HG03565 (cell line): ENCODE data around the gene TPRG1.

Source experiments
- ATAC-seq: cut with Tn5 transposase; IDR thresholded peaks from one replicate; pipeline ENCODE4 v1.9.1; 2021; ENCODE audit warnings: mild to moderate bottlenecking, moderate library complexity; ENCODE audit not compliant: unreplicated experiment

The TPRG1 gene

DNA sequence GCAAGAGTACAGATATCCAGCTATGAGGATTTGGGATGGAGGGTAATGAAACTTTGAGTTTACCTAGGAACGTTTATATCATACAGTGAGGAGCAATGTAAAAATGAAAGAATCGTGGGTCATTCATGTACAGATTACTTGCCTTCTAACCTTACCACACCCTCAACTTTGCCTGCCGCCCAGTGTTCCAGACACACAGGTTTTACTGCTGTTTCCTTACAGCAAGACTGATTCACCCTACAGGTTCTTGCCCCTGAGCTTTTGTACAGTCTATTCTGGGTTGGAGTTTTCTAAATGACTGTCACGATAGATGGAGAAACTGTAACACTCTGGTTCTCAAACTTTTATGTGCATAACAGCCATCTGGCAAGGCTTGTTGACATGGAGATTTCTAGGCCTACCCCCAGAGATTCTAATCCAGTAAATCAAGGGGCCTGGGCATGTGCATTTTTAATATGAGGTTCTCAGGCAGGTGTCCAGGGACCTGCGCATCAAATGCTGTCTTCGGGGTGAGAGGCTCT lies 6.6 kb upstream of the TPRG1 start:
- ATAC-seq = no peak

DNA sequence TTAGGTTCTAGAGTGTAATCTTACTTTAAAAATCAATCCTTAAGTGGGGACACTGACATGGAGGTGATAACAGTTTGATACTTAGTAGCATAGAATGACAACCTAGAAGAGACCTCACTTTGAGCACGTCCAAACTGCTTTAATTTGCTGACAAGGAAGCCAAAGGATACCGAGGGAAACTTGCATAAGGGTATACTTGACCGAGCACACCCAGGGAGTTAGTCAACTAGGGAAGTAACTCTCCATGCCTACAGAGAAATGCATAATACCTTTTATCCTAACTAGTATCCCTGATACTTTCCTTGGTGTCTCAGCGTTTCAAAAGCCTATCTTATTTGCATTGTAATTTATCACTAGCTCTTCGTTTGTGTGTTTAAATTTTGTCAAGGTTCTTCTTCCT lies 5.5 kb upstream of the TPRG1 start:
- ATAC-seq = no peak

DNA sequence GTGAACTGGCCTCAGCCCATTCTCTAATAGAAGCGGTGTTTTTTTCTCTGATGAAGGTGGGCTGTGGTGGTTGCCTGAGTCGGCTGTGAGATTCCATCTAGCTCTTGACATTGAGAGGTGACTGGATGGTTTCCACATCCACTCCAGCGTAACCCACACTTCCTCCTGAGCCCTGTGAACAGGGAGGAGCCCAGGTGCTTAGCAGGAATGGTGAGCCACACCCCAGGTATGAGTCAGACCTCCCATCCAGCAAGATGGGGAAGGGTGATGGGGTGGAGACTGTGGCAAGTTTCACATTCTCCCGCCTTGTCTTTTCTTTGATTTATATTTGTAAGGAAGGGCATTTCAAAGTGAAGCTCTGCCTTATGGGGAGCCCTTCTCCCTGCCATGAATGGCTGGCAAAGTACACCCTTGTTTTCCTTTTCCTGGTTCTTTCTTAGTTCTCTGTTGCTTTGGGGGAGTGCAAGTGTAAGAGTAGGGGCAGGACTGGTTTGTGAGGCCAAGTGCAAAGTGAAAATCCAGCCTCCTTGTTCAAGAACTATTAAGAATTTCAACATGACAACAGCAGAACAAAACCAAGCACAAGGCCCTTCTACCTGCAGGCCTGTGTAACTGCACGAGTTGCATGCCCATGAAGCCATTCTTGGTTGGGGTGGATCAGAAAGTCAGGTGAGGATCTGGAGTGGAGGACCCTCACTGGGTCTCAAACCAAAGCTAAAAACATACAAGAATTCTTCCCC lies 4.6 kb upstream of the TPRG1 start:
- ATAC-seq = no peak

- no peak for ATAC-seq
These were observed 3.1 kb upstream of the TPRG1 start for GRCh38 chr3:189168711-189169110.

- ATAC-seq = no peak
These were observed 2.0 kb upstream of the TPRG1 start for GRCh38 chr3:189169728-189170127.

DNA sequence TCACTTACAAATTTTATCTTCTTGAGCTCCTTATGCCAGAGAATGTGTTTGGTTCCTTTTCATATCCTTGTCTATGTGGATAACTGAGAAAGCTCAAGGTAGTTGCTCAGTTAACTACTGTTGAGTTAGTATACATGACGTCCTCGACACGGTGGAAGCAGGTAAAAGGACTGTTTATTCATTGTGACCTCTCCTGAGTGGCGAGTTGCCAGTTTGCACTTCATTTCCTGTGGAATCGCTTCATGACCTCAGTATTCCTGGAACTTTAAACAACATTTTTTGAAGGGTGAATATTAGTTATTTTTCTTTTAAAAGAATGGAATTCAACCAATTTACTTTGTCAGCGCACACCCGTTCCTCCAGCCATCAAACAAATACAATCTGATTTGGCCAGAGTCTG lies 1.2 kb upstream of the TPRG1 start:
- no peak for ATAC-seq

GRCh38 chr3:189172668-189173419 lies 1.1 kb downstream of the TPRG1 start:
- ATAC-seq = no peak

GRCh38 chr3:189184566-189184965 lies 12.8 kb downstream of the TPRG1 start:
- ATAC-seq = no peak

GRCh38 chr3:189186101-189186500 lies 14.3 kb downstream of the TPRG1 start:
- no peak for ATAC-seq

DNA sequence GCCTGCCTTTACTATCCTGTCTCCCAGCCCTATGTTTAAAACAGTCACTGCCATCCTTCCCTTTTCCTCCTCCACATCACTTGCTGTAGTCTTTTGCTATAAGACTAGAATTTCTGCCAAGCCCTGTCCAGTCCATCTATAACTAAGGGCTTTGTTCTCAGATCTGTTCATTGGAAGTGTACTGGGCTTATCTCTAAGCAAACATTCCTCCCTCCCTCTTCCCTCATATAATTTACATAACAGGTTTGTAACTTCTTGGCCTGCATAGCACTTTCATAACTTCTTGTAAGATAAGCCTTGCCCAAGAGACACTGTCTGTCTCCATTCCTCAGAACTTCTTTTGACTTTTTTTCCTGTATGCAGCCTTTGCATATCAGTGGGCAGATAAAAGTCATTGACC lies 16.7 kb downstream of the TPRG1 start:
- ATAC-seq = no peak

GRCh38 chr3:189192725-189193124 lies 21.0 kb downstream of the TPRG1 start:
- ATAC-seq = no peak

GRCh38 chr3:189195302-189195701 lies 23.5 kb downstream of the TPRG1 start:
- ATAC-seq = no peak

DNA sequence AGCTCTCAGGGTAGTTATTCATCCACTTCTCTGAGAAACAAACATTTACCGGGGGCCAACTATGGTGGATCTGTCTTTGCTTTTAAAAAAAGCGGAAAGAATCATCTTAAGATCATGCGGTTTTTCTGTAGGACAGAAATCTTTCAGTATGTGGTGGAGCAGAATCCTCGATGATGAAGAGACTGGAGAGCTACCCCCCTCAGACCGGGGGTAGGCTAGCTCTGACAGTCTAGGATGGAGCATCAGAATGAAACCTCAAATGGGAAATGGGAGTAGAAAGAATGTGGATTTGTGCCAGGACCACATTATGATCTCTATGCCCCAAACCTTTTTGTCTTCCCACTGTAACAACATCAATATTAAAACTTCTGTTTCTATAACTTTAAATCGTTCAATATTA lies 30.3 kb downstream of the TPRG1 start:
- ATAC-seq = no peak

DNA sequence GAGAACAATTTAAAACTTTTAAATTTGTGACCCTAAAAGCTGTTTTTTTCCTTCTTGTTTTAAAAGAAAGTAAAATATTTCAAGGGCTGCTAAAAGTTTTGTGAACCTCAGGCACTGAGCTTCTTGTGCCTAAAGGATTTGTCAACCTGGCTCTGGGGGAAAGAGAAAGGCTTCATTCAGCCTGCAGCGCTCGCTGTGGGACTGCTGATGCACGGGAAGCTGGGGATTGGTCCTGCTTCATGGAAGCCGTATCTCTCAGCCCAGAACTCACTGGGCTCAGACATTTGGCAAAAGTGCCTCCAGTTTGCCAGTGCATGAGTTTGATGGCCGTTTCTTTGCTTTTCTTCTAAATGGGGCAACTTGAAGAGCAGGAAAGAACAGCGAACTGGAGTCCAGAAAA lies 30.8 kb downstream of the TPRG1 start:
- no peak for ATAC-seq

DNA sequence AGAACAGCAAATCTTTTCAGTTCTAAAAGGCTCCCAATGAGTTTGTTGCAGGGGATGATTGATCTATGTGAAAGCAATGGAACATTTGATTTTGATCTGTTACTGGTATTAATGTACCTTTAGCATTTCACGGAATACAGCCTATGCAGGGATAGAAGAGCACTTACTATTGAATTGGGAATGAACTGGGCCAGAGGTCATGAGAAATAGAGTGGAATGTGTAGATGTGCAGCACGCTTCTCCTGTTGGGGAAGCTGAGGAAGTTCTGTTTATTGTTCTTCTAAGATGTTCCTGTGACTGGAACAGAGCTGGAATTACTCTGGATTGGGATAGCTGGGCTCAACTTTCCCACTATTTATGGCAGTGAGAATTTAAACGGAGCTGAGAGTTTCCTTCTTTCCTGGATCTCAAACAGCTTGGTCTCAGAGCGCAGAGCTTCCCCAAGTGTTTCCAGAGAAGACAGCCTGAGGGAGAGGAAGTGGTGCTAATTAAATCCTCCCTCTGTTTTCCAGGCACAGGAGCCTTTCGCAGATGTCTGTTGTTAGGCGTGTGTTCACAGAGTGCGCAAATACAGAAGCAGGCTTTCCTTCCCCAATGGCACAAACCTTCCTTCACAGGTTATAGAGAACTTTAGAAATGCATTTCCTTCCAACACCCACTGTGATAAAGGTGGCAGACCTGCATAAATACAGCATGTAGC lies 32.5 kb downstream of the TPRG1 start:
- no peak for ATAC-seq

DNA sequence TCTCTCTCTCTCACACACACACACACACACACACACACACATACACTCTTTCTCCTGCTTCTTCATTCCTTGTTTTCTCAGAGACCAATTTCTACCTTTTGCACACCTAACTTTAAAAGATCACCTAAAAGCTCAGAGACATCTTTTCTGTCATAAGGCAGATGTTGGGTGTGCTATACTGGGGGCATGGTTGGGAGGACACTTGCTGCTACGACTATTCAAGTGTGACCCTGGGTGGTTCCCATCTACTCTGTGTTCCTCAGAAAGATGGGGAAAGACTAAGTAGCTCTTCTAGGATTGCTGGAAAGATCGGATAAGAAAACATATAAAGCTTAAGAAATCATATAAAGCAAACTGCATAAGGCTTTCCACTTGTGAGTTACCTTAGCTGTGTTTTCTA lies 33.2 kb downstream of the TPRG1 start:
- ATAC-seq = no peak

DNA sequence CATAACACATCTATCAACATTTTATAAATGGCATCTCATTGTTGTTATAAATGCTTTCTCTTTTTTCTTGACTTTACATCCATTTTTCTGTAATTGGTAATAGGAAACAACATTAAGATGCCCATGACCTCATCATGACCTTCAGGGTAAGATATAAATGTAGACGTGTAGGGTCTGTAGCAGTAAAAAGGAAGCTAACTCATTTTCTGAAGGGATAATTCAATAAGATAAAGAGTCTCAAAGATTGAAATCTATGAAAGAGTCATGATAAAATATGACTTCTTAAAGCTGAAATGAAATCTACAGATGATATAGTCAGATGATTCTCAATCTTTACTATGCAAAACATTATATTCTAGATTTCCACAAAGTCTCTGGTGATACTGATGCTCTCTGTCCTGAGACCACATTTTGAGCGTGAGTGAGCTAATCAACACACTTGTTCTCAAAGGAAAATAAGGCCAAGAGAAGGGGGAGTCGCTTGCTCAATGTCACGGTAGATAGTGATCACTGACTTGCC lies 38.5 kb downstream of the TPRG1 start:
- no peak for ATAC-seq

DNA sequence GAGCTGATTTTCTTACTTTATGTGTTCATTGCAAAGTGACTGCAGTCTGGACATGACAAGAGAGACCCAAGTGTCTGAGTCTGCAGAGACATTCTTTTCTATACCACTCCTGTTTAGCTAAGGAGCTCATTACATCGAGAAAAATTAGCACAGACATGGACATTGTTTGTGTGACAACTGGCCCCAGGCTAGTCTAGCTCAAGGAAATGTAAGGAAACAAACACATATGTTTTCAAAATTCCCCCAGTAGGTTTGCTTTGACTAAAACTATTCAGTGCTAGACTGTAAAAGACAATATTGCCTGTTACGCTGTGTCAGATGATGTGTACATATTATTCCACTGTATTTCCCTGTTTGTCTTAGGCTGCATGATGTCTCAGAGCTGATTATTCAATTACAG lies 40.9 kb downstream of the TPRG1 start:
- ATAC-seq = no peak

- ATAC-seq = no peak
These were observed 42.9 kb downstream of the TPRG1 start for GRCh38 chr3:189214651-189215050.

- ATAC-seq = no peak
These were observed 51.3 kb downstream of the TPRG1 start for GRCh38 chr3:189222927-189223636.

GRCh38 chr3:189225431-189225830 lies 53.7 kb downstream of the TPRG1 start:
- ATAC-seq = no peak
